GM18867 (cell line): ENCODE data around the gene ZNF236.
"Not testable (repeated sequence)": the region's sequence is repeated elsewhere in the genome, so short reads cannot be mapped to it uniquely, and the experiment has no call there.

ENCODE experiments used
- ATAC-seq: cut with Tn5 transposase; IDR thresholded peaks from one replicate; pipeline ENCODE4 v1.9.1; 2021; ENCODE audit warnings: mild to moderate bottlenecking, moderate library complexity; ENCODE audit not compliant: unreplicated experiment

The ZNF236 gene

DNA sequence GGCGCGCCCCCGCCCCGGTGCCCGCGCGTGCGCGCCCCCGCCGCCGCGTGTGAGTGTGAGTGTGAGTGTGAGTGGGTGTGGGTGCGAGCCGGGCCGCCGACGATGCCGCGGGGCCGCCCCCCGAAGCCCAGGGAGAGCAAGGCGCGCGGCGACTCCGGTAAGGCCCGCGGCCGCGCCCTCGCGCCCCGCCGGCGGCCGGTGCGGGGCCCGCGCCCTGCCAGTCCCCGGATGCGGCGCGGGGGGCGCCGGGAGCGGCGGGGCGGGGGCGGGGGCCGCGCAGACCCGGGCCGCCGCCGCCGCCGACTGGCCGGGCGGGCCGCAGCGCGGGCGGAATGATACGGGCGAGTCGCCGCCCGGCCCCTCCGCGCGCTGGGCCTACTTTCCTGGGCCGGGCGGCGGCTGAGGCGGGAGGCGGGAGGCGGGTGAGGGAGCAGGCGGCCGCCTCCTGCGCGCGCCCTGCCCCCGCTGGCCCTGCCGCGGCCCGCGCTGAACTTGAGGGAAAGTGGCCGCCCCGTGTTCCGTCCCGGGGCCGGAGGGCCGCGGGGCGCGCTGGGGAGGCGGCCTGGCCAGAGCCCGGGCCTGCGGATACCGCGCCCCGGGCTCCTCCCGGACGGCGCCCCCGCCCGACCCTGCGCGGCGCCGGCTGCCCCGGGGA is at the start of gene ZNF236:
ZNF236 (plus strand) TSS at position 52 of the 655 bp plus-strand sequence; CDS start at position 103, 51 bp downstream.
- peak; percentile 45 for ATAC-seq

DNA sequence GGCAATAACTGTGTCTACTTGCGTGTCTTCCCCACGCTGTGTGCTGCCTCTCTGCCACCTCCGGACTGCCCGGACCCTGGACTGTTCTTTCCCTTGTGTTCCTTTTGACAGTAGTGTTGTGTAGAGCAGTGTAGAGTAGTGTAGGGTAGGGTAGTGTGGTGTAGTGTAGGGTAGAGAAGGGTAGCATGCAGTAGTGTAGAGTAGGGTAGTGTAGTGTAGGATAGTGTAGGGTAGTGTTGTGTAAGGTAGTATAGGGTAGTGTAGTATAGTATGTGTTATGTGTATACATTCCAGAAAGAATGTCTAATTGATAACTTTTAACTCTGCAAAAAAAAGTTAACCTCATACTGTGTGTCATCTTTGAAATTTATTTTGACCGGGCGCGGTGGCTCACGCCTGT is 49.7 kb upstream of the ZNF236 start:
- no peak for ATAC-seq

DNA sequence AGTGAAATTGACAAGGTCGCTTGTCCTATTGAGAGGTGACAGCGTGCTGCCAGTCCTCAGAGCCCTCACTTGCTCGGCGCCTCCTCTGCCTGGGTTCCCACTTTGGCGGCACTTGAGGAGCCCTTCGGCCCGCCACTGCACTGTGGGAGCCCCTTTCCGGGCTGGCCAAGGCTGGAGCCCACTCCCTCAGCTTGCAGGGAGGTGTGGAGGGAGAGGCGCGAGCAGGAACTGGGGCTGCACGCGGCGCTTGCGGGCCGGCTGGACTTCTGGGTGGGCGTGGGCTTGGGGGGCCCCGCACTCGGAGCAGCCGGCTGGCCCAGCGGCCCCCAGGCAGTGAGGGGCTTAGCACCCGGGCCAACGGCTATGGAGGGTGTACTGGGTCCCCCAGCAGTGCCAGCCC is 45.3 kb upstream of the ZNF236 start:
- ATAC-seq = not testable (repeated sequence)

GRCh38 chr18:76783786-76784484 is 38.4 kb upstream of the ZNF236 start:
- ATAC-seq = no peak

GRCh38 chr18:76785872-76786271 is 36.5 kb upstream of the ZNF236 start:
- no peak for ATAC-seq

DNA sequence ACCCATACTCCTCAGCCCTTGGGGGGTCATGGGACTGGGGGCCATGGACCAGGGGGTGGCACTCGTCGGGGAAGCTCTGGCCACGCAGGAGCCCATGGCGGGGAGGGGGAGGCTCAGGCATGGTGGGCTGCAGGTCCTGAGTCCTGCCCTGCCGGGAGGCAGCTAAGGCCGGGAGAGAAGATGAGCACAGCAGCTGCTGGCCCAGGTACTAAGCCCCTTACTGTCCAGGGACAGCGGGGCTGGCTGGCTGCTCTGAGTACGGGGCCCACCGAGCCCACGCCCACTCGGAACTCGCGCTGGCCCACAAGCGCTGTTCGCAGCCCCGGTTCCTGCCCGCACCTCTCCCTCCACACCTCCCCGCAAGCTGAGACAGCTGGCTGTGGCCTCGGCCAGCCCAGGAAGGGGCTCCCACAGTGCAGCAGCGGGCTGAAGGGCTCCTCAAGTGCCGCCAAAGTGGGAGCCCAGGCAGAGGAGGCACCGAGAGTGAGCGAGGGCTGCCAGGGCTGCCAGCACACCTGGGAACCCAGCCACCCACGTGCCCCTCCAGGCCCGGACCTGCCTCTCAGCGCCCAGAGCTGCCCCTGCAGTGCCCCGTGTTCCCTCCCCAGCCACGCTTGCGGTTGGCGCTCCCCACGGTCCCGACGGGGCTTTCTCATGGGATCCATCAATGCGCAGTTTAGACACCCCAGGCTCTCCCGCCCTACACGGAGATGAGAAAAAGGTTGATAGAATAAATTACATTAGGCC is 33.6 kb upstream of the ZNF236 start:
- ATAC-seq = no peak

DNA sequence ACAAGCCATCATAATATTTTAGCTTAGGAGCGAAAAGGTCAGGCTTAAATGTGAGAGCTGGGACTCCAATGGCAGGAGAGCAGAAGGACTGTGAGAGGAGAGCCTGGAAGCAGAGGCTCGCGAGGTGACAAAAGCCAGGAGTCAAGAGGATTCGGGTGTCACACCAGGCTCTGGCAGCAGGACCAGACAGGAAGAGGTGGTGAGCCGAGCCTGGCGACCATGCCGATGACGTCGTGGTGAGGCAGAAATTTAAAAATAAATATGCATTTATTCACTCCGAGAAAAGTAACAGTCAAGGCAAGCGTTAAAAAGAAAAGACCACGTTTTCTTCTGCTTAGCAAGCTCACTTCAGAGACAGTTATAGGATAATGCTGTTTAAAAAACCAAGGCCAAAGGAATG is 31.3 kb upstream of the ZNF236 start:
- no peak for ATAC-seq

- no peak for ATAC-seq
Observed at GRCh38 chr18:76791642-76792041, 30.7 kb upstream of the ZNF236 start.

GRCh38 chr18:76794326-76794725 is 28.0 kb upstream of the ZNF236 start:
- ATAC-seq = no peak

DNA sequence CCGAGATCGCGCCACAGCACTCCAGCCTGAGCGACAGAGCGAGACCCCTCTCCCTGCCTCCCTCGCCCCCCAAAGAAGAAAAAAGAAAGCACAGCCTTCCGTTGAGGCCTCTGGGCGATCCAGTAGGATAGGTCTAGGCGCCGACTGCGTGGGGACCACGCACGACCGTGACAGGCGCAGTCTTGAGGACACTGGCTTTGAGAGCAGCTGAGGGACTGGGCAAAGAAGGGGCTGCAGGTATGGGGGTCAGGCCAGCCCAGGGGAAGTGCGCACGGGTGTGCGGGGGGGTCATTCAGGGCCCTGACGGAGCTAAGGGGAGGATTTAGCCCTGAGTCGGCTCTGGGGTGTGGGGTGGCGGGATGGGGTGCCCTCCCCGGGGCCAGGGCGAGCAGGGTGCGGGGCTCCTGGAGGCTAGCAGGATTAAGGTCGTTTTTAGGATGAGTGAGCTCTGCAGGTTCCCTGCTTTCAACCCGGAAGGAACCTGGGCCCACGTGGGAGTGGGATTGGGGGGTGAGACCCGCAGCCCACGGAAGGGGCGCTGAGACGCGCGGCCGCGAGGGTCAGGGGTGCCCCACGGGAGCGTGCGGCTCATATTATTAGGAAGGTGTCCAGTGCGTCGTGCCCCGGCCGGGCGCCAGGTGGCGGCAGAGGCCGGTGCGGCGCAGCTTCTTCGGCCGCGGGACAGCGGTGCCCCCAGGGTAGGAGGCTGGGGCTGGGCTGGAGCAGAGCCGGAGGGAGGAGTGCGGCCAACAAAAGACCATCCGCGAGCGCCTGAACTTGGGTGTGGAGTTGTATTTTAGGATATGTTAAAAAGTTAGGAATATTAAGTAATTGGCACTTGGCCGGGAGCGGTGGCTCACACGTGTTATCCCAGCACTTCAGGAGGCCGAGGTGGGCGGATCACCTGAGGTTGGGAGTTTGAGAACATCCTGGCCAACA is 20.5 kb upstream of the ZNF236 start:
- ATAC-seq = peak; percentile 97

DNA sequence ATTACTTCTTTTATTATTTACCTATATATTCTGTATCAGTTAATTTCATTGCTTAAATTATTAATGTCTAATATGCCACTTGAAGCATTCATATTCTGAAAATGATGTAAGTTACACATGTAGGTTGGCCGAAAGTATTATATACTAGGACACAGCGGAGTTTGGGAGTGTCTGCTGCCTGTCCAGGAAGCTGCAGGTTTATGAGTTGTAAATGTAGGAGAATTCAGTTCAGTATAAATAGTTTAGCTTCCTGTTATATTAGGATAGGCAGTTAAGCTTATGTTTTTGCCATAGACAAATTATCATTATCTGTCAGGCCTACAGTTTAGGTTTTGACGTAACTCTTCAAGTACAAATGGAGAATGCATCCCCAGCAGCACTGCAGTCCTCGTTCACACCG is 18.9 kb upstream of the ZNF236 start:
- ATAC-seq = no peak

DNA sequence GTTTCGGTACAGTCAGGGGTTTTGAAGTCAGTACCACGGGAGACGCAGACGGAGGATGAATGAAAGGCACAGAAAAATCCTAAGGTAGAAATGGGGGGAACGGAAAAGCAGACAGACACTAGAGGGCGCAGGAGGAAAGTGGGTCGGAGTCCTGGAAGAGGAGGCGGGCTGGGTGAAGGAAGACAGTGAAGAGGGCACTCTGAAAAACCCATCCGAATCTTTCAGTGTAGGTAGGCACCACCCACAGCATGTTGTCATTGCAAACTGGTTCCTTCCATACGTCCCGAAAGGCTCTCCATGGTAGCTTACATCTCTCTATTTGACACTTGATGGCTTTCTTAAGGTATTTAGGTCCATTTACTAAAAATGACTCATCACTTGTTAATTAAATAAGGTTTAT is 18.5 kb upstream of the ZNF236 start:
- peak; percentile 57 for ATAC-seq

GRCh38 chr18:76805221-76805620 is 17.1 kb upstream of the ZNF236 start:
- ATAC-seq = no peak

DNA sequence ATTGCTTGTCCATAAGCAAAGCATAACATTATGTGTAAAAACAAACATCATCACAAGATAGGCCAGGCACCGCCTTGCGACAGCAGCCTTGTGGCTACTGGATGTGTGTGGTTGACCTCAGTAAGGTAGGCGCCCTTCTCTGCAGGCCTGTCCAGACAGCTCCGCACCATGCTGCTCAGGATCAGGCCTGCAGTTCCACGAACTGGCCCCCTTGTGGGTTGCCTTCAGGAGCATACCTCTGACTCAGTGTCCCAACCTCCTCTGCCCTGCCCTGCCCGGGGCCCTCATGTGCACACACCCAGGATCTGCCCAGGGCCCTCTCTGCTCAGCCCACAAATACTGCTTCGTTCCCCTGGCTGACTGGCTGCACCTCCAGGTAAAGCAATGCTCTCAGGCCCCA is 16.1 kb upstream of the ZNF236 start:
- ATAC-seq = no peak

GRCh38 chr18:76808561-76808960 is 13.8 kb upstream of the ZNF236 start:
- ATAC-seq = no peak

DNA sequence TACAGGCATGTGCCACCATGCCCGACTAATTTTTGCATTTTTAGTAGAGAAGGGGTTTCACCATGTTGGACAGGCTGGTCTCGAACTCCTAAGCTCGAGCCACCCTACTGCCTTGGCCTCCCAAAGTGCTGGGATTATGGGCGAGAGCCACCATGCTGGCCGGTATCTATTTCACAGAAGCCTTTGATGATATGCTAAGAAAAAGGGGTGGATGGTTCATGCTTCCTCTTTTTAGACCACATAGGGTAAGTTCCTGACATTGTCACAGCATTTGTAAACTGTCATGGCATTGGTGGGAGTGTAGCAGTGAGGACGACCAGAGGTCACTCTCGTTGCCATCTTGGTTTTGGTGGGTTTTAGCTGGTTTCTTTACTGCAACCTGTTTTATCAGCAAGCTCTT is 10.8 kb upstream of the ZNF236 start:
- ATAC-seq = peak; percentile 85

DNA sequence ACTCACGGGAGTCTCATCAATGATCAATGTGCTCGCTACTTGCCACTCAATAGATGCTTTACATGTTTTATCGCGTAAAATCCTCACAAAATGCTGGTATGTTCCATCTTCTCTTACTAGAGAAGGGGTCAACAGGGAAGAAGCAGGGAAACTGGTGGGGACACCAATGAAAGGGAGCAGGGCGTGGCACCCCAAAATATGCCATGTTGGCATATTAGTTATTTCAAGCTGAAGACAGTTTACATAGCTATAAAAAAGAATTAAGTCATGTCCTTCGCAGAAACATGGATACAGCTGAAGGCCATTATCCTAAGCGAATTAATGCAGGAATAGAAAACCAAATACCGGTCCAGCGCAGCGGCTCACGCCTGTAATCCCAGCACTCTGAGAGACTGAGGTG is 8.1 kb upstream of the ZNF236 start:
- ATAC-seq = no peak

GRCh38 chr18:76816127-76816526 is 6.2 kb upstream of the ZNF236 start:
- no peak for ATAC-seq

GRCh38 chr18:76817888-76818611 is 4.3 kb upstream of the ZNF236 start:
- no peak for ATAC-seq
